GM12878 (cell line): ENCODE results near the gene NXPH1. TPM values are rescaled to one million over a fixed set of nuclear protein-coding genes. Genes with fewer than 3 reads are reported as not detected.

ENCODE experiments used
- ATAC-seq: fragments of 200-7000 bp; cut with Tn5 transposase; 3 replicates; pipeline ENCODE4 v1.9.1; 2020; ENCODE audit warnings: mild to moderate bottlenecking, moderate library complexity
- BruUV-seq: library from RNA; stranded (reverse); fragments of 400-500 nt; replicated peaks from 2 replicates; lab custom pipeline; 2021; lab: Mats Ljungman, UMichigan
- CTCF ChIA-PET: fragments of 300-600 bp; sonication (Branson Sonifier 250); formaldehyde crosslinking; extraction: SDS; loops from one replicate; lab custom pipeline; 2021; ENCODE audit warnings: inconsistent platforms; lab: Yijun Ruan, JAX
- POLR2A ChIA-PET: fragments of 350-600 bp; formaldehyde crosslinking; extraction: SDS; loops from one replicate; lab custom pipeline; 2021; ENCODE audit warnings: inconsistent platforms; lab: Charles Lee
- RAD21 ChIA-PET: fragments of 300-600 bp; sonication (Branson Sonifier 250); formaldehyde crosslinking; loops from one replicate; lab custom pipeline; 2023; ENCODE audit warnings: antibody characterized with exemption; ENCODE audit not compliant: unreplicated experiment; lab: Charles Lee
- SMC1A ChIA-PET: fragments of 300-600 bp; sonication (Branson Sonifier 250); formaldehyde crosslinking; loops from one replicate; lab custom pipeline; 2023; ENCODE audit not compliant: unreplicated experiment, uncharacterized antibody; lab: Charles Lee
- DNase-seq: peaks from one replicate; pipeline ENCODE4 v3.0.0-alpha.2; 2011; ENCODE audit warnings: low read depth, low spot score
- FAIRE-seq: peaks from 3 replicates; lab custom pipeline; 2011; peaks lifted over from hg19 to GRCh38; lab: Jason Lieb, UNC
- H2AFZ ChIP-seq: 2 replicates; pipeline ENCODE4 v1.6.0; 2011; ENCODE audit warnings: low read depth, low read length, control low read depth; ENCODE audit not compliant: control insufficient read depth
- H3K27ac ChIP-seq: 2 replicates; pipeline ENCODE4 v1.5.1; 2011; ENCODE audit warnings: control low read depth; ENCODE audit not compliant: control insufficient read depth, insufficient read depth
- H3K27me3 ChIP-seq, 2 experiments: replicated peaks in 1 of 2; 2 replicates each; pipeline versions ENCODE4 v1.6.0 to v1.6.1; 2011; ENCODE audit warnings: low read length in 1 of 2; ENCODE audit not compliant: control insufficient read depth in 2 of 2, insufficient read depth in 2 of 2
- H3K36me3 ChIP-seq, 2 experiments: 2 replicates each; pipeline ENCODE4 v1.5.1; 2011; ENCODE audit warnings: low read length in 1 of 2; ENCODE audit not compliant: control insufficient read depth in 2 of 2, insufficient read depth in 2 of 2
- H3K4me1 ChIP-seq: 2 replicates; pipeline ENCODE4 v1.6.1; 2011; ENCODE audit warnings: mild to moderate bottlenecking, low read length, moderate library complexity, mixed read lengths; ENCODE audit not compliant: control insufficient read depth, insufficient read depth
- H3K4me2 ChIP-seq: 2 replicates; pipeline ENCODE4 v1.6.0; 2011; ENCODE audit warnings: control low read depth; ENCODE audit not compliant: control insufficient read depth, insufficient read depth
- H3K4me3 ChIP-seq: fragments of 200-600 bp; sonication (generic); 2 replicates; pipeline ENCODE4 v1.5.1; 2016
- H3K79me2 ChIP-seq: 2 replicates; pipeline ENCODE4 v1.6.0; 2011; ENCODE audit warnings: low read length; ENCODE audit not compliant: control insufficient read depth, insufficient read depth
- H3K9ac ChIP-seq: 2 replicates; pipeline ENCODE4 v1.8.0; 2011; ENCODE audit warnings: low read length, control low read depth, mixed read lengths; ENCODE audit not compliant: control insufficient read depth, insufficient read depth
- H3K9me3 ChIP-seq: replicated peaks from 3 replicates; pipeline ENCODE4 v1.5.1; 2011; ENCODE audit warnings: mild to moderate bottlenecking, low read length; ENCODE audit not compliant: control insufficient read depth, insufficient read depth
- H4K20me1 ChIP-seq: 2 replicates; pipeline ENCODE4 v1.6.0; 2011; ENCODE audit not compliant: control insufficient read depth, insufficient read depth
- CHD2 ChIP-seq: IDR thresholded peaks from 2 replicates; pipeline ENCODE4 v1.6.1; 2011; ENCODE audit warnings: low read depth, low read length, improper control_type of control experiment, borderline replicate concordance
- LARP7 ChIP-seq: fragments of 450-650 bp; IDR thresholded peaks from 2 replicates; pipeline ENCODE4 v1.6.1; 2017; ENCODE audit warnings: mild to moderate bottlenecking
- NFIC ChIP-seq: IDR thresholded peaks from 2 replicates; pipeline ENCODE4 v1.6.1; 2012; ENCODE audit warnings: low read depth, mild to moderate bottlenecking, inconsistent platforms, low read length, moderate library complexity
- NFYB ChIP-seq: IDR thresholded peaks from 2 replicates; pipeline ENCODE4 v1.6.1; 2011; ENCODE audit warnings: low read depth, mild to moderate bottlenecking, low read length, improper control_type of control experiment, moderate library complexity; ENCODE audit not compliant: insufficient read depth
- NKRF ChIP-seq: fragments of 450-650 bp; conservative IDR thresholded peaks from 2 replicates; pipeline ENCODE4 v1.6.1; 2017; ENCODE audit warnings: mild to moderate bottlenecking, moderate library complexity
- NR2F1 ChIP-seq: fragments of 450-650 bp; conservative IDR thresholded peaks from 2 replicates; pipeline ENCODE4 v1.6.1; 2017; ENCODE audit warnings: mild to moderate bottlenecking
- POLR2AphosphoS5 ChIP-seq: IDR thresholded peaks from 2 replicates; pipeline ENCODE4 v1.6.1; 2011; ENCODE audit warnings: mild to moderate bottlenecking, low read length, inconsistent platforms
- SUZ12 ChIP-seq: fragments of 200-600 bp; sonication (generic); IDR thresholded peaks from one replicate; pipeline ENCODE4 v1.6.1; 2018; ENCODE audit warnings: antibody characterized with exemption, mild to moderate bottlenecking; ENCODE audit not compliant: unreplicated experiment
- TCF7 ChIP-seq: IDR thresholded peaks from 2 replicates; pipeline ENCODE4 v1.6.1; 2014; ENCODE audit warnings: antibody characterized with exemption, borderline replicate concordance
- ZNF217 ChIP-seq: fragments of 450-650 bp; IDR thresholded peaks from 2 replicates; pipeline ENCODE4 v1.6.1; 2017; ENCODE audit warnings: antibody characterized with exemption, mild to moderate bottlenecking
- ZNF384 ChIP-seq: IDR thresholded peaks from 2 replicates; pipeline ENCODE4 v1.6.1; 2012; ENCODE audit warnings: low read depth, mild to moderate bottlenecking, low read length, improper control_type of control experiment, borderline replicate concordance
- WGBS: methylation state at CpG from one replicate; pipeline ENCODE4 v1.1.6; 2016; ENCODE audit warnings: low lambda C conversion rate; ENCODE audit not compliant: insufficient replicate concordance, insufficient coverage; ENCODE audit errors: missing lambda C conversion rate; 5-methylcytosine and 5-hydroxymethylcytosine counted together
- in situ Hi-C: fragments of 300-500 bp; cut with MboI; formaldehyde crosslinking; loops from 9 replicates; pipeline ENCODE4 v1.14.3; 2018; ENCODE audit warnings: mixed read lengths
- intact Hi-C: fragments of 100-400 bp; cut with micrococcal nuclease; formaldehyde crosslinking; loops from one replicate; pipeline ENCODE4 v1.14.2; 2022; ENCODE audit not compliant: unreplicated experiment
- polyA plus RNA-seq, 11 experiments: library from polyadenylated mRNA; depleted of rRNA in 4 of 11; unstranded in 6 of 11; stranded (reverse) in 5 of 11; fragments of >200 nt; fragmentation: Nextera tagmentation in 4 of 11; fragmentation: Illumina TruSeq in 1 of 11; extraction: Ambion mirVana in 4 of 11; extraction: Trizol in 1 of 11; gene quantifications; 1 replicate in 1 of 11; 2 replicates in 10 of 11; pipeline versions ENCODE4 v1.2.1 to v1.2.3, GENCODE V29; 2011 to 2016; ENCODE audit warnings: inconsistent platforms in 2 of 11, missing spikeins in 2 of 11, low read depth in 1 of 11
- total RNA-seq, 4 experiments: library from RNA; depleted of rRNA in 3 of 4; stranded (reverse); fragments of >200 nt in 3 of 4; fragmentation: Illumina TruSeq in 1 of 4; extraction: Trizol in 1 of 4; gene quantifications; 2 replicates each; pipeline versions ENCODE4 v1.2.1 to v1.2.3, GENCODE V29; 2013 to 2021
- TF ChIP-seq, protein P1 (sequence below): fragments of 450-650 bp; IDR thresholded peaks from 2 replicates; pipeline ENCODE4 v1.6.1; 2017; ENCODE audit warnings: low read depth, mild to moderate bottlenecking, moderate library complexity

NXPH1 gene
- total and polyA plus RNA-seq, 10 of the 15 experiments (the other 5 are each of a cell fraction or from before 2014, with no cell fraction given): 0.06 to 0.34 TPM; not detected in 8

DNA sequence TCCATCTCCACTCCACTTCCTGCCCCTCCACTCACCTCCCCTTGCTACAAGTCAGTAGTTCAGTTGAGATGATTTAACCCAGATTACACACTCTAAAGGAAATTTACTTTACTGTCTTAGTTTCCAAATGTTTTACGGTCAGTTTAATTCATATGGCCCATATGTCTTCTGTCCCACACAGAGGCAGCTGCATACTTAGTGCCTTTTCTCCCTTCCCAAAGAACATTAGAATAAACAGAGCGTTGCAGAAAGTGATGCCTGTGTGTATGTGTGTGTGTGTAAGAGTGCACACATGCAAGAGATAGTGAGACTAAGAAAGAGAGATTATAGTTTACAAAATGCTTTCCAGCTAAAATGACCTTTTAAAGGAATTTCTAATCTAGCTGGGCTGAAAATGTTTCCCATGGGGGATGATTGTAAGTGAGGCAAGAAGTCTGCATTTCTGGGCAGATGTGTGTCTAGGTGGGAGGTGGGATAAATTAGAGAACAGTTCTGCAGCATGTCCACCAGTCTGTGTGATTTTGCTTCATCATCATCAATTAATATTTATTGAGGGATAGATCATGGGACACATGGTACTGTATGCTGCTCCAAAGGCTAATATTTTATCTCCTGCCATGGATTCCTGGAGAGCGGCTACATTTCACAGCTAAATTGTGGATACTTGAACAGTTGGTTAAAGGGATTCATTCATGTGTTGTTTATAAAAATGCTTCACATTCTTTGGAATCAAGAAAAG lies 81.5 kb downstream of the NXPH1 start:
- Histone ChIP-seq H3K36me3 (no peaks in the 10 kb centered on the region), H3K4me2 (no peak overlapping the region), H3K4me1 (no peaks in the 10 kb centered on the region), H3K4me3 (no peak overlapping the region), H3K27me3 (no peaks in the 10 kb centered on the region), H3K27ac (no peak overlapping the region), H2AFZ (no peak overlapping the region), H4K20me1 (no peaks in the 10 kb centered on the region)
- no TSS peak for BruUV-seq
- ChIA-PET POLR2A (no interaction called here), CTCF (no interaction called here)
- 51% methylated on average over 3 of the region's 3 CpGs for WGBS
- intact Hi-C loops: no loop called here
- TF ChIP-seq ZNF384 (no peak), POLR2AphosphoS5 (no peak), CHD2 (no peak), ZNF217 (no peak), TCF7 (no peak)
- TF ChIP-seq, all 136 proteins: peak for 0
- no peak overlapping the region for H3K9ac ChIP-seq
- ChIA-PET SMC1A (interaction anchor here (0.9 kb wide), 1 partner anchor 231 kb away, joined by 3 read pairs; no protein-coding TSS in a partner anchor), RAD21 (no interaction called here)
- FAIRE-seq (no peak), ATAC-seq (no peak), DNase-seq (no peak)
- in situ Hi-C loops: no loop called here
- no peaks in the 10 kb centered on the region for H3K9me3 ChIP-seq
- no peaks in the 10 kb centered on the region for H3K79me2 ChIP-seq

DNA sequence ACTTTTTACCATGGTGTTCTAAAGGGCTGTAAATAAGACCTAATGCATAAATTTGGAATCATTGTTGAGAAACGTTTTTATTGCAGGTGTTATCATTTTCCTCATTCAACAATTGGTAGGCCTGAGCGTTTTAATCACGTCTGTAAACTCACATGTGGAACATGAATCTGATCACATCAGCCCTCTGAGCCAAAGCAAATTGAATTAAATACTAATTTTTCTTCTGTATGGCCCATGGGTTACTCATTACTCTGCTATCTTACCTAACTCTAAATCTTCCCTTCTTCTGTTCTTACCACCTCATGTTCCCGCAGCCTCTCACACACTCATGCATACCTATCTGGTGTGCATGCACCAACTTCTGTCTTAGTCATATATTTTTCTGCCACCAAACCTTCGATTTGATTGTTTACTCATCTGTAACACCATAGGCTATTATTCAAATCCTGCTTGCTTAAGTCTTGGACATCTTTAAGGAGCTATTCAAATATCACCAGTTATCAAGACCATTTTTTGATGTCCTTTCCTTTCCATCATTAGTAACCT lies 82.3 kb downstream of the NXPH1 start:
- no TSS peak for BruUV-seq
- Histone ChIP-seq H3K4me2 (no peak overlapping the region), H3K4me1 (no peaks in the 10 kb centered on the region), H2AFZ (no peak overlapping the region), H3K79me2 (no peaks in the 10 kb centered on the region), H4K20me1 (no peaks in the 10 kb centered on the region), H3K9me3 (no peaks in the 10 kb centered on the region), H3K36me3 (no peaks in the 10 kb centered on the region), H3K27me3 (no peaks in the 10 kb centered on the region), H3K9ac (no peak overlapping the region), H3K27ac (no peak overlapping the region), H3K4me3 (no peak overlapping the region)
- ChIA-PET POLR2A (no interaction called here), RAD21 (no interaction called here), SMC1A (interaction anchor here (0.9 kb wide), 1 partner anchor 232 kb away, joined by 3 read pairs; no protein-coding TSS in a partner anchor), CTCF (no interaction called here)
- FAIRE-seq (no peak), ATAC-seq (no peak), DNase-seq (no peak)
- intact Hi-C loops: no loop called here
- in situ Hi-C loops: no loop called here
- WGBS: 11% methylated on average over 5 of the region's 5 CpGs
- no peak for TF ChIP-seq SUZ12
- TF ChIP-seq, protein P1, sequence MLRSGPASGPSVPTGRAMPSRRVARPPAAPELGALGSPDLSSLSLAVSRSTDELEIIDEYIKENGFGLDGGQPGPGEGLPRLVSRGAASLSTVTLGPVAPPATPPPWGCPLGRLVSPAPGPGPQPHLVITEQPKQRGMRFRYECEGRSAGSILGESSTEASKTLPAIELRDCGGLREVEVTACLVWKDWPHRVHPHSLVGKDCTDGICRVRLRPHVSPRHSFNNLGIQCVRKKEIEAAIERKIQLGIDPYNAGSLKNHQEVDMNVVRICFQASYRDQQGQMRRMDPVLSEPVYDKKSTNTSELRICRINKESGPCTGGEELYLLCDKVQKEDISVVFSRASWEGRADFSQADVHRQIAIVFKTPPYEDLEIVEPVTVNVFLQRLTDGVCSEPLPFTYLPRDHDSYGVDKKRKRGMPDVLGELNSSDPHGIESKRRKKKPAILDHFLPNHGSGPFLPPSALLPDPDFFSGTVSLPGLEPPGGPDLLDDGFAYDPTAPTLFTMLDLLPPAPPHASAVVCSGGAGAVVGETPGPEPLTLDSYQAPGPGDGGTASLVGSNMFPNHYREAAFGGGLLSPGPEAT: no peak
- no peak for TF ChIP-seq NFYB
- no peak for TF ChIP-seq NR2F1
- TF ChIP-seq LARP7: no peak
- TF ChIP-seq NFIC: no peak
- TF ChIP-seq NKRF: no peak
